GM19023 (cell line): ENCODE results near the gene CACNA2D1.

ENCODE experiments used
- ATAC-seq: cut with Tn5 transposase; IDR thresholded peaks from one replicate; pipeline ENCODE4 v1.9.1; 2021; ENCODE audit warnings: mild to moderate bottlenecking, moderate library complexity; ENCODE audit not compliant: unreplicated experiment

CACNA2D1 gene

GRCh38 chr7:82010416-82010815 is 433.2 kb downstream of the CACNA2D1 start:
- ATAC-seq: no peak

- no peak for ATAC-seq
These were observed 436.3 kb downstream of the CACNA2D1 start for GRCh38 chr7:82007315-82007714.

DNA sequence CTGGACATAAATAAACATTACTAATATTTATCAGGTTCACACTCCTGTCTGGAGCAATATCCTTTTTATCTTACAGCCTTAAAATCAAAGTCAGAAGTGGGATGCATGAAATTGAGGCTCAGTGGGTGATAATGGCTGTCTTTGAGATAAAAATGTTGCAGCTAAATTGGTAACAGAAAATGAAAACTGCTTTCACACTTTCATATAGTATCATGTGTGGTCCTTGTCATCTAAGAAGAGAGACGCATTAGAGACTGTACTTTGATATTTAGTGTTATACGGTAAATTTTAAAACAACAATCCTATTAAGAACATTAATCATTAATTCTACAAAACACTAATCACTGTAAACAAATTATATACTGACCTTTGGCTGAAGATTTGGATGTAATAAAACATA is 438.5 kb downstream of the CACNA2D1 start:
- no peak for ATAC-seq

DNA sequence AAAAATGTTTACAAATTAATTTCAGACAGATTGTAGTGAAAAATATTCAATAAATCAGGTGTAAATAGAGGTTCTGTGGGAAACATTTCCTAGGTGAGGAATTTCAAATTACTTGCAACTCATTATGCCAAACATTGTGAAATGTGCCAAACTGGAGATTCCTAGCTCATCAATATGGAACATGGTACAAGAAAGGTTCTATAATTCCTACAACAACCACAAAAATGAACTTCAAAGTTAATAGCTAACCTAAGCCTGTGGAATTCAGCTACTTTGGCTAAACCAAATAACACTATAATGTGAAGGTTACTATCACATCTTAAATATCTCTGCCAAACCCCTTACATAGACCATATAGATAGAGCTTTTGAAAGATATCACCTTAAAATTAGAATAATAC is 450.4 kb downstream of the CACNA2D1 start:
- ATAC-seq: no peak

DNA sequence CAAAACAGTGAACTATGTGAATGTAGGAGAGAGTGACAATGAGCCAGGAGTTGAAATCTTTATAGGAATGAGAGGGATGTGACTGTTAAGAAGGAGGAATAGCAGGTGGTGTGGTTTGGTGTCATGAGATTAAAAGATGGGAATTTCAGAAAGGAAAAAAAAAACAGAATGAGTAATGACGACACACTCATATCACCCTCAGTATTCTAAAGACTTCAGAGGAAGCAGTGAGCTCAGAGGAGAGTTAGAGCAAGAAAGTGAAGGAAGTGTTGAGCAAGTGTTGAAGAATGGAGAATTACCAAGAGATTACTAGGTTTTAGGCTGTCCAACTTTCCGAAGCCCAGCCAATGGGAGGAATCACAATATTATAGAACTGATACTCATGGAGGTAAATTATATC is 453.2 kb downstream of the CACNA2D1 start:
- ATAC-seq: no peak

- ATAC-seq: no peak
These were observed 456.7 kb downstream of the CACNA2D1 start for GRCh38 chr7:81986723-81987470.

- ATAC-seq: no peak
These were observed 460.2 kb downstream of the CACNA2D1 start for GRCh38 chr7:81983406-81983805.

GRCh38 chr7:81973117-81973516 is 470.5 kb downstream of the CACNA2D1 start:
- no peak for ATAC-seq

- no peak for ATAC-seq
These were observed 483.6 kb downstream of the CACNA2D1 start for GRCh38 chr7:81960026-81960425.

DNA sequence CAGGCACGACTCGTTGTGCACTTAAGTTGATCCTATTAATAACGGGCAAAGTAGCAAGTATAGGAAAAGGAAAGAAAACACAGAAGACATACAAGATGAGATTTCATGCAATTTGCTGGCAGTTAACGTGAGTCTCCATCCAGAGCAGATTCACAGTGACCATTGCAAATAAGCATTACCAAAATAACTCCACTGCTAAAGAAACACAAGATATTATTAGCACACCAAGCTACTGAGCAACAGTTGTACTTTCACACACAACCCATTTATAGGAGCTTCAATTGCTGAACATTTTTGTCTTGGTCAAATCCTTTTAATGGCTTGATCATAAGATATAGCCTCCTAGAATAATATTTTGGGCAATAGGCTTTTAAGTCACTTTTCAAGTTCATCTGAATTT is 486.1 kb downstream of the CACNA2D1 start:
- no peak for ATAC-seq

DNA sequence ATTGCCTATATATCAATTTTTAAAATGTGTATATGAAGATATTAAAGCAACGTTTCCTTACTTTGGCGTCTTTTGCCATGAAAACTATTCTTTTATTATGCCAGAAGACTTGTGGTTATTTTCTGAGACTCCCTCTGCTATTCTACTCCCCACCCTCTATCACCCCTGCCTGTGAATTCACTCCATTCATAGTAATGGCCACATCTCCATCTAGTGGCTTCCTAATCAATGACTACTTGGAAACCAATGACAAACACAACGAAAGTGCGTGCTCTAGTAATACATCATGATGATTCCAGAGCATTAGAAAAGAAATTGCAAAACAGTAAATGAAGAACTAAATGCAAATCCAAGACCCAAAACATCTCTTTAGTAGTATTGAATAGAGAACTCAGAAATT is 487.1 kb downstream of the CACNA2D1 start:
- peak; percentile 80 for ATAC-seq

DNA sequence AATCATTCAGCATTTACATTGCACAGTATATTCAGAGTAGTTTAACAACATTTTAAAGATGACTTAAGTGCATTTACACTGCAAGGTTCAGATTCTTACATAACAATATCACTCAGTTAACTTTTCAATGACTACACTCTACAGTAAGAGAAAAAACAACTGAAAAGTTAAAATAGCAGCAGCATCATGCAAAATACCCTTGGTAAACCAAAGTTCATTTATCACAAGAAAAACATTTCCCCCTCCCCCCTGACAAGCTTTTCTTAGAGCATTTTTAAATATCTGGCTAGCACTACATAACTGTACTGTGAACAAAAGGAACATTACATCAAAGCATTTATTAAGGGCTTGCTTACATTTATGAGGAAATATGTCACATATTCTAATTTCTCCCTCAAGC is 494.3 kb downstream of the CACNA2D1 start:
- ATAC-seq: no peak

GRCh38 chr7:81944058-81944457 is 499.5 kb downstream of the CACNA2D1 start:
- ATAC-seq: no peak

DNA sequence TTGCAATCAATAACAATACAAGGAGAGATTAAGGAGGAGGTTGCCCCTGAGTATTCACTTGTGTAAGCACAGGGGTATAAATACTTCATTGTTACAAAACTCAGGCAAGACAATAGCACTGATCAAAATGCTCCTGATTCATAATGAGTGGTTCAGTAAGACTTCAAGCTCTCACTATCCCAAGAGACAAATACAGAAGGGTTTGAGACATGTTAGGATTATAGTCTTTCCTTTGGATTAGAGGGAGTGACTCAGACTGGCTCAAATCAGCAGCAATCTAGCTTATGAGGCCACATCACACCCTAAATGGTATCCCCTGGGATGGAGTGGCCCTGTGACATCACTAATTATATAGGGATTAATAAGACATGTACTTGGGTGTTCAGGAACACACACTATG is 506.5 kb downstream of the CACNA2D1 start:
- ATAC-seq: no peak

- no peak for ATAC-seq
These were observed 508.8 kb downstream of the CACNA2D1 start for GRCh38 chr7:81934596-81935301.

DNA sequence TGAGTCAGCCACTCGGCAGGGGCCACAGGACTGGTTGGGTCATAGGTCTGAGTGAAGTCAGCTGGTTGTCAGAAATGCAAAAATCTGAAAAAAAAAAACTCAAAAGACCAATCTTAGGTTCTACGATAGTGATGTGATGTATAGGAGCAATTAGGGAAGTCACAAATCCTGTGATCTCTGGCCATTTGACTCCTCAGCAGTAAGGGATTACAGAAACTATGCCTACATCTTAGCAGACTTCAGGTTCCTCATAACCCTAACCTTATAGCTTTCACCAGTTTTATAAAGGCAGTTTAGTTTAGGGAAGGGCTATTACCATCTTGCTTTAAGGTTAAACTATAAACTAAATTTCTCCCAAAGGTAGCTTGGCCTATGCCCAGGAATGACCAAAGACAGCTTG is 510.6 kb downstream of the CACNA2D1 start:
- ATAC-seq: no peak

- no peak for ATAC-seq
These were observed 514.2 kb downstream of the CACNA2D1 start for GRCh38 chr7:81929386-81929785.

DNA sequence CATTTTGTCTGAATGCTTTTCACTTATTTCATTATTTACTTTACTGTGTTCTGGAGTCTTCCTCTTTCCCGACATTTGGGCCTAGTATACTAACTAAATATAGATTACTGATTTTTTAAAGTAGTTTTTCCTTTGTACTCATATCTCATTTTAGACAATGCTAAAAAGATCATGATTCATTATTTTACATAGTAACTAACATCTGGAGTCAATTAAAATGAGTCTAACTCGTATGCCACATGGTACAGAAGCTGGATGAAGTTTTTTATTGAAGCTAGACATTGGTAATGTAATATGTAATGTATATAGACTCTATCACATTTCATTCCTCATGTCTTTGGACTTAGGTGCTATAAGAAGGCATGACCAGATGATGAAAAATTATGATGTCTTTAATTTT is 517.4 kb downstream of the CACNA2D1 start:
- ATAC-seq: no peak

DNA sequence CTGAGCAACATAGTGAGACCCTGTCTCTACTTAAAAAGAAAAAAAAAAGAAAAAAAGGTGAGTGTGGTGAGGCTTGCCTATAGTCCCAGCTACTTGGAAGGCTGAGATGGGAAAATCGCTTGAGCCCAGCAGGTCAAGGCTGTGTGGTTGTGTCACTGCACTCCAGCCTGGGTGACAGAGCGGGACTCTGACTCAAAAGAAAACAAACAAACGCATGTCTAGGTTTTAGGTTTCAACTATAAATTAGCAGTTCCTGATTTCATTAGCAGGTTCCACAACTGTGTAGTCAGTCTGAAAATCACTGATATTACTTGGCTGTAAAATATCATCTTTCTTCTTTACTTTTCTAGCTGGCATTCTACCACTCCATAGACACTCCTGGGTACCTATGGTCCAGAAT is 518.0 kb downstream of the CACNA2D1 start:
- peak; percentile 73 for ATAC-seq

- peak; percentile 48 for ATAC-seq
These were observed 519.1 kb downstream of the CACNA2D1 start for GRCh38 chr7:81924494-81924893.

- no peak for ATAC-seq
These were observed 524.1 kb downstream of the CACNA2D1 start for GRCh38 chr7:81919494-81919893.

DNA sequence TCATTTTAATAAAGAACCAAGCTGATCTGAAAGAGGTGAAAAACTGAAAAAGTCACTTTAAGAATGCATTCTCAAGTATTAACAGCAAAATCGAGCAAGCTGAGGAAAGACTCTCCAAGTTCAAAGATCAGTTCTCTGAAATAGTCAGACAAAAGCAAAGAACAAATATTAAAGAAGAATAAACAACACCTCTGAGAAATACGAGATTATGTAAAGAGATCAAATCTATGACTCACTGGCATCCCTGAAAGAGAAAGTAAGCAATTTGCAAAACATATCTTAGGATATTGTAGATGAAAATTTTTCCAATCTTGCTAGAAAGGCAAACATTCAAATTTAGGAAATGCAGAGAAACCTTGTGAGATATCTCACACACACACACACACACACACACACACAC is 535.4 kb downstream of the CACNA2D1 start:
- no peak for ATAC-seq

- ATAC-seq: no peak
These were observed 540.5 kb downstream of the CACNA2D1 start for GRCh38 chr7:81903115-81903514.
